Osteoblast (primary cell): ENCODE results near the gene IL18. TPM values are rescaled to one million over a fixed set of nuclear protein-coding genes. Genes with fewer than 3 reads are reported as not detected.

Experiments used
- DNase-seq: peaks from one replicate; pipeline ENCODE4 v3.0.0; 2011; ENCODE audit warnings: low spot score, mixed read lengths; ENCODE audit not compliant: insufficient read length; ENCODE audit errors: missing footprints
- H2AFZ ChIP-seq: 2 replicates; pipeline ENCODE4 v1.6.0; 2011; ENCODE audit warnings: mild to moderate bottlenecking, low read length
- H3K27ac ChIP-seq: 2 replicates; pipeline ENCODE4 v1.5.1; 2011; ENCODE audit warnings: mild to moderate bottlenecking, low read depth, low read length, moderate library complexity
- H3K27me3 ChIP-seq: 2 replicates; pipeline ENCODE4 v1.6.0; 2012; ENCODE audit warnings: mild to moderate bottlenecking, control low read depth, inconsistent platforms, low read length, moderate library complexity; ENCODE audit not compliant: insufficient read depth
- H3K36me3 ChIP-seq: 2 replicates; pipeline ENCODE4 v1.5.1; 2011; ENCODE audit warnings: mild to moderate bottlenecking, low read length, control low read depth, moderate library complexity; ENCODE audit not compliant: insufficient read depth
- H3K4me1 ChIP-seq: 2 replicates; pipeline ENCODE4 v1.5.1; 2011; ENCODE audit warnings: mild to moderate bottlenecking, low read length, control low read depth, moderate library complexity; ENCODE audit not compliant: insufficient read depth
- H3K4me2 ChIP-seq: 2 replicates; pipeline ENCODE4 v1.6.0; 2011; ENCODE audit warnings: mild to moderate bottlenecking, low read length; ENCODE audit not compliant: insufficient read depth
- H3K4me3 ChIP-seq: fragments of 200-600 bp; sonication (generic); 3 replicates; pipeline ENCODE4 v1.5.1; 2012; ENCODE audit warnings: mild to moderate bottlenecking, low read length, inconsistent platforms; ENCODE audit not compliant: insufficient read depth
- H3K79me2 ChIP-seq: 2 replicates; pipeline ENCODE4 v1.6.0; 2012; ENCODE audit warnings: mild to moderate bottlenecking, low read length, control low read depth, inconsistent platforms; ENCODE audit not compliant: insufficient read depth
- H3K9me3 ChIP-seq: 2 replicates; pipeline ENCODE4 v1.5.1; 2011; ENCODE audit warnings: low read depth, low read length, control low read depth
- H4K20me1 ChIP-seq: 2 replicates; pipeline ENCODE4 v1.6.0; 2012; ENCODE audit warnings: mild to moderate bottlenecking, low read length, control low read depth; ENCODE audit not compliant: insufficient read depth
- CTCF ChIP-seq: IDR thresholded peaks from 2 replicates; pipeline ENCODE4 v1.5.1; 2011; ENCODE audit warnings: mild to moderate bottlenecking, low read depth, low read length, moderate library complexity; ENCODE audit errors: extremely low read depth
- total RNA-seq: library from RNA; depleted of rRNA; stranded (reverse); fragments of >200 nt; gene quantifications from 2 replicates; pipeline ENCODE4 v1.2.3, GENCODE V29; 2012

Gene IL18
- total RNA-seq, 1 donor = not detected

DNA sequence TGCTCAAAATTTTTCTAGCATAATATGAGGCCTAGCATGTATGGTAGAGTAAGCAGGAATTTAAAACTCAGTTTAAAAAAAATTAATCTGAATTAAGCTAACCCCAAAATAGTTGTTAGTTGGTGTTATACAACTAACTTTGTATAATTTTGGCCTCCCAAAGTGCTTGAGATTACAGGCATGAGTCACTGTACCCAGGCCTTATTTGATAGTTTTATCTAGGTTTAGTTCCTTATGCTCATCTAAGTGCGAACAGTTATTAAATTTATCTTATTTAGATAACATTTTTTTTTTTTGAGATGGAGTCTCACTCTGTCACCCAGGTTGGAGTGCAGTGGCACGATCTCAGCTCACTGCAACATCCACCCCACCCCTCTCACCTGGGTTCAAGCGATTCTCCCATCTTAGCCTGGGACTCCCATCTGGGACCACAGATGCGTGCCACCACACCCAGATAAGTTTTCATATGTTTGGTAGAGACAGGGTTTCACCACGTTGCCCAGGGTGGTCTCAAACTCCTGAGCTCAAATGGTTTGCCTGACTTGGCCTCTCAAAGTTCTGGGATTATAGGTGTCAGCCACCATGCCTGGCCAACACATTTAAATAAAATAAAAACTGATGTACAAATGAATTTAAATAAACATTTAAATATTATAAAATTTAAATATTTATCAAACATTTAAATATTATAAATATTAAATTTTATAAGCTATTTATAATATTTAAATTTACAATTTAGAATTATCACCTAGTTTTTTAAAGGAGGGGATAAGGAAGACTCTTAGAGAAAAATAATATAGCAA is 7.5 kb downstream of the IL18 start:
- H3K27ac ChIP-seq = peak overlapping the region; percentile 49
- H2AFZ ChIP-seq = no peak overlapping the region
- H3K4me2 ChIP-seq = no peak overlapping the region
- H4K20me1 ChIP-seq = no peaks in the 10 kb centered on the region
- no peaks in the 10 kb centered on the region for H3K36me3 ChIP-seq
- no peaks in the 10 kb centered on the region for H3K79me2 ChIP-seq
- no peak overlapping the region for H3K4me3 ChIP-seq
- no peak for DNase-seq
- peaks cover 21% of the 10 kb centered on the region for H3K4me1 ChIP-seq
- H3K9me3 ChIP-seq = no peaks in the 10 kb centered on the region
- TF ChIP-seq CTCF = no peak
- H3K27me3 ChIP-seq = no peaks in the 10 kb centered on the region

- no peak overlapping the region for H3K4me2 ChIP-seq
- TF ChIP-seq CTCF = no peak
- H4K20me1 ChIP-seq = no peaks in the 10 kb centered on the region
Measured at GRCh38 chr11:112150517-112150916, 13.4 kb downstream of the IL18 start.

GRCh38 chr11:112143597-112143996 is 20.3 kb downstream of the IL18 start:
- Histone ChIP-seq H3K27ac (no peak overlapping the region), H3K79me2 (no peaks in the 10 kb centered on the region), H3K27me3 (no peaks in the 10 kb centered on the region), H3K4me1 (no peaks in the 10 kb centered on the region), H4K20me1 (no peaks in the 10 kb centered on the region), H3K4me3 (no peak overlapping the region), H3K9me3 (peaks cover 3% of the 10 kb centered on the region), H2AFZ (no peak overlapping the region), H3K36me3 (no peaks in the 10 kb centered on the region), H3K4me2 (no peak overlapping the region)
- no peak for TF ChIP-seq CTCF
- no peak for DNase-seq

More at GRCh38 chr11:112150517-112150916, 13.4 kb downstream of the IL18 start:
- Histone ChIP-seq H3K36me3 (no peaks in the 10 kb centered on the region), H3K4me3 (no peak overlapping the region), H2AFZ (no peak overlapping the region), H3K79me2 (no peaks in the 10 kb centered on the region), H3K9me3 (no peaks in the 10 kb centered on the region), H3K4me1 (no peaks in the 10 kb centered on the region), H3K27me3 (no peaks in the 10 kb centered on the region), H3K27ac (no peak overlapping the region)
- no peak for DNase-seq

DNA sequence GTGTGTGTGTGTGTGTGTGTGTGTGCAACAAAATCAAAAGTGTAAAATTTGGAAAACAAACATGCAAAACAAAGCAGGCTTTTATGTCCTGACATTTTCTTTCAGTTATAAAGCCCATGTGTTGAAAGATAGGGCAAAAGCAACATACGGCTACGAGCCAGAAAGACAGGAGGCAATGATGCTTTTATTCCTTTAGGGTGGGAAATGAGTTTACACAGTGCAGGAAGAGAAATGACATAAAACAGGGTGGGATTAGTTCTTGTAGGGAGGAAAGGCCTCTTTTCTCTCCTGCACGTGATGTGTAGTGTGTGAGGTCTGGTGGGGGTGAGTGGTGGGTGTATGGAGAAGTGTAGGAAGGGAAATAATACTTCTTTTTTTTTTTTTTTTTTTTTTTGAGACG is 29.4 kb downstream of the IL18 start:
- H3K79me2 ChIP-seq = no peaks in the 10 kb centered on the region
- DNase-seq = peak; percentile 14
- H3K4me1 ChIP-seq = no peaks in the 10 kb centered on the region
- no peak for TF ChIP-seq CTCF
- H3K4me2 ChIP-seq = no peak overlapping the region
- no peaks in the 10 kb centered on the region for H4K20me1 ChIP-seq
- H3K36me3 ChIP-seq = no peaks in the 10 kb centered on the region
- H3K4me3 ChIP-seq = no peak overlapping the region
- no peak overlapping the region for H2AFZ ChIP-seq
- H3K27me3 ChIP-seq = no peaks in the 10 kb centered on the region
- H3K9me3 ChIP-seq = no peaks in the 10 kb centered on the region
- no peak overlapping the region for H3K27ac ChIP-seq
